Left forelimb (tissue), 1 donor: Measurements from ENCODE around the gene ITIH3.

Source experiments
- DNase-seq: peaks from one replicate; pipeline ENCODE4 v3.0.0-alpha.2; 2018; ENCODE audit warnings: low spot score

ITIH3 gene

DNA sequence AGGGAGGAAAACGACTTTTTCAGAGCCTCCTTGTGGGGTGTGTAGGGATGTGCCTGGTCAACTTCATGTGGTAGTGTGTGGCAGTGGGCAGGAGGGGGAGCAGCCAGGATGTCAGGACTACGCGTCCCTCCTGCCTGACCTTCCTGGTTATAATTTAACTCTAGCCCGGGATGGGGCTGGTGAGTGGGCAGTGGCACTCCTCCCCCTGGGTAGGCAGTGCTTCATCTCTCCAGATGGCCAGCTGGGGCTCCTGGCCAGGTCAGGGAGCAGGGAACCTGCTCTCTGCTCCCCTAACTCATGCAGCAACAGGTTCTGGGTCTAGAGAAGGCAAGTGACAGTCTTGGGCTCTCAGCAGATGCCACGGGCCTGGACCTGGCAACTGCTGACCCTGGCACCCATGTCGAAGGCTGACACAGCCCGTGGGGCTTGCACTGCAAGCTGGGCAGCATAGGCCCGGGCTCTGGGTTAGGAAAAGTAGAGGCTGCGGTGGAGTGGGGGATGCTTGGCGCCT lies 33.3 kb downstream of the ITIH3 start:
- no peak for DNase-seq

DNA sequence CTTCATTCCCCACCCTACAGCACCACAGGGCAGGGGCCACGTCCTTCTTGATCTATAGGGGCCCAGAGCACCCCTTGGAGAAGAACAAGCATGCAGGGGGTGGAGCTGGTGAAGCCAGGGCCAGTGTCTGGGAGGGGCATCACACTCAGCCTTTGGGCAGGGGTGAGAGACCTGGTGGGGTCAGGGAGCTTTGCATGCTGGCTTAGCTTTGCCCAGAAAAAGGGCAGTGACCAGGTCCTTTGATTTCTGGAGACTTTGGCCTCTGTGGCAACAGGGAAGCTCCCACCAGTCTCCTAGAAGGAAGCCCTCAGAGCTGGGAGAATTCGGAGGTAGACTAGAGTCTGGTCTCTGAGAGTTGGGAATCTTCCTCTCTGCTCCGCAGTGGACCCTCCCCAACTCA lies 34.9 kb downstream of the ITIH3 start:
- no peak for DNase-seq

- no peak for DNase-seq
Observed at GRCh38 chr3:52829906-52830463, 35.4 kb downstream of the ITIH3 start.

DNA sequence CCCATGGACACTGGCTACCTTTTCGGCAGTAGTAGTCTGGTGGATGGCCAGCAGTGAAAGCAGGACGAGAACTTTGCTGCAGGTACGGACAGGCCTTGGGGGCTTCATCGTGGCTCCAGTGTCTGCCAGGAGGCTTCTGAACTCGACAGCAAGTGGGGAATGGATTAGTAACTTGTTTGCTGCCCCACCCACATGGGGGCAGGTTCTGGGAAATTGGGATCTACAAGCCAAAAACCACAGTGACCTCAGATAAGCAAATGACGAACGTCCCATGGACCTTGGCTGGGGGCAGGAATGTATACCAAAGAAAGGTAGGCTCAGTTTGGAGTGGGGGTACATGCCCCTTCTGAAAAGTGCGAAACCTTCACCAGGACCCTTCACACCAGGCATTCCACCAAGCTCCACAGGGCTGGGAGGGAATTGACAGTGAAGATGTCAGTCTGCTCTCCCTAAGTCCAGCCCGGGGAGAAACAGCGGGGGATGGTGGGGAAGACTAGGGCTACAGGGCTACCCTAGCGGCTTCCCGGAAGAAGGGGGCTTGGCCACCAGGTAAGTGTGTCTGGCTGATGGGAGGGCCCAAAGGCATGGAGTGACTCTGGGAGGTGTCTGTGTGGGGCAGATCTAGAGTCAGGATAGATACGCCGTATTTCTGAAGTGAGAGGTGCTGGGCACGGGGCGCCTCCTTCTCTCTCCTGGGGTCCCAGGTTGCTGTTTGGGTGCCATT lies 36.1 kb downstream of the ITIH3 start, which contains the start of gene ITIH4:
Gene ITIH4, minus strand, starts transcription at position 138 of the 724 bp plus-strand sequence. Its CDS starts 30 bp downstream, at position 108.
- DNase-seq, result no peak

GRCh38 chr3:52831500-52832301 lies 37.1 kb downstream of the ITIH3 start:
- no peak for DNase-seq

- DNase-seq, result no peak
Observed at GRCh38 chr3:52833202-52833601, 38.6 kb downstream of the ITIH3 start.

DNA sequence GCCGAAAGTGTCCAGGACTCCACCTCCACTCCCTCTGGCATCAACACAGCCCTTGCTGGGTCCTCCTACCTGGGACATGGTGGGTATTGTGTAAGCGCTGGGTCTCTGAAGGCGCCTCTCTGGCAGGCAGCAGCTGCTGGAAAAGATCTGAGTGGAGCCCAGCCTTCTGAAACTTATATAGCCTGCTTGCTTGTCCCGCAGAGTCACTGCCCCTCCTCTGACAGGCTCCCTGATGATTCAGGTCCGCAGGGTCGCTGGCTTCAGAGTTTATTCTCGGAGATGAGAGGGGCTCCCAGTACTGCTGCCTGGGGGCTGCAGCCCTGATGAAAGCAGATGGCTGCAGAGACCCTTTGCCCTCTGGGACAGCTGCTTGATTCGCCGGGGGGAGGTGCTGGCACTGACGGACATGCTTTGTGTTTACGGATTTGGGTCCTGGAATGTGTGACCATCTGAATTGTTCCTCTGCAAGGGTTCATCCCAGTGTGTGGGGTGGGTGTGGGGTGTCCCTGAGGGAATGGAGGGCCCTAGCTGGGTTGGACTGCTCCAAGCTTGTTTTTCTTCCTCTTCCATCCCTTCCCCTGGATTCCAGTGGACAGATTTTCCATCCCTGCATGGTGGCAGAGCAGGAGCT lies 40.4 kb downstream of the ITIH3 start, which contains the start of gene MUSTN1:
Gene MUSTN1, minus strand, starts transcription at position 149 of the 631 bp plus-strand sequence. Its CDS starts 71 bp downstream, at position 78.
- DNase-seq, result no peak

- no peak for DNase-seq
Observed at GRCh38 chr3:52835766-52836470, 41.3 kb downstream of the ITIH3 start.

DNA sequence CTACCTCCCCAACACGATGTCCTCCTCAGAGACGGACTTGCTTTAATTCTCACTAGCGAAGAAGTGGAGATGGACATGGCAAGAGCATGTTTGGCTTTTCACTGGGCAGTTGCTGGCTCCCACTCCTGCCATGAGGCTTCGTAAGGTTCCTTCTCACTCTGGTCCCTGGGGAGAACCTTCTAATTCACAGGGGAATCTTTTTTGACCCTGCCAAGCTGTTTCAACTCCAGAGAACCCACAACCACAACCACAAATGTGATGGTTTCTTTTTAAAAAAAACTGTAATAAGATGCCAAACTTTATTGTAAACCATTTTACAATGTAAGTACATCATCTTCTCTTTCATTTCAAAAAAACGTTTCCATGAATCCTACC lies 41.9 kb downstream of the ITIH3 start:
- no peak for DNase-seq

- no peak for DNase-seq
Observed at GRCh38 chr3:52836986-52837385, 42.4 kb downstream of the ITIH3 start.

GRCh38 chr3:52838561-52839267 lies 44.1 kb downstream of the ITIH3 start:
- DNase-seq, result no peak

- DNase-seq, result no peak
Observed at GRCh38 chr3:52839268-52839575, 44.6 kb downstream of the ITIH3 start.

- DNase-seq, result no peak
Observed at GRCh38 chr3:52839892-52840545, 45.4 kb downstream of the ITIH3 start.

DNA sequence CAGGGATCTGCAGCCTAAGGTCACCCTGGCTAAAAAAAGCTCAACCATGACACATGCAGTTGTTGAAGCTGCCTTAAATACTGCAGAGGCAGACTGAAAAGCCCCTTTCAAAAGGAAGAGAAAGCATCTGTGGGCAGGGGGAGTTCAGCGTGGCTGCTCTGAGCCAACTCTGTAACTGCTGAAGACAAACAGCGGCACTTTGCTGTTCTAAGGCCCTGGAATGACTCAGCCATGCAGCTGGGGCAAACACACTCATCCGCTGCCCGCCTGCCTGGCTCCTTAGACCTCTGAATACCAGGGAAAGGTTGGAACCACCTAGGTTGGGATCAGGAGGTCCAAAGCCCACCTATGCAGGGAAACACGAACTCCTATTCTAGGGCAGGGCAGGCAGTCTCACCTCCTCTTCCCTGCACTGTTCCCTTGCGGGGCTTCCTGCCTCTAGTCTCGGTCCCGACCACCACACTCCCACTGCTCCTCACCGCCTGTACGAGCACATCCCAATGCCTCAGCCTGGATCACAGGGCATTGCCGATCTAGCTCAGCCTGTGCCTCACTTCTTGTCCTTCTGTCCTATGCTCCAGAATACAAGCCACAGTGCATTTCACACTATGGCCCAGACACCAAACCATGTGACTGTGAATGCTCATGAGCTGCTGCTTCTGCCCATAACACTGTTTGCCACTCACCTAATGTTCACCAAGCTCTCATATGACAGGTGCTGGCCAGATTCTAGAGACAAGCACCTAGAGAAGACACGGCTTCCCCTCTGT lies 46.8 kb downstream of the ITIH3 start:
- no peak for DNase-seq

DNA sequence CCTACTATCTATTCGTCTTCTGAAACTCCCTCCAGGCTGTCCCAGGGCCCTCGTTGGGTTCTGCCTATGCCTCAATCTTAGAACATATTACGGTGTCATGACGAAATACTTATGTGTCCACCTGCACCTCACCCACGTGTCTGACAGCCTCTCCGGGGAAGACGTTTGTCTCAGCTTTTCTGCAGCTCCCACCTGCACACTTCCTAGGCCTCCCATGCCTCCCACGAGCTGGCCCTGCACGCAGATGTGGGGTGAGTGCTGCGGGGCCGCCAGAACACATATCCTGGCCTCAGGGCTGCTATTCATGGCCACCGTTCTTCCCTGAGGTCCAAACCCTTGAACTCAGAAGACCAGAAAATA lies 47.4 kb downstream of the ITIH3 start:
- DNase-seq, result no peak

- no peak for DNase-seq
Observed at GRCh38 chr3:52842424-52842823, 47.8 kb downstream of the ITIH3 start.

- no peak for DNase-seq
Observed at GRCh38 chr3:52843108-52843865, 48.7 kb downstream of the ITIH3 start.

- DNase-seq, result no peak
Observed at GRCh38 chr3:52843881-52844280, 49.3 kb downstream of the ITIH3 start.
